Upper lobe of right lung (tissue), 1 donor: ENCODE data around the gene AFDN. TPM values are rescaled to one million over a fixed set of nuclear protein-coding genes. Genes with fewer than 3 reads are reported as not detected.
"Not testable (repeated sequence)": the region's sequence is repeated elsewhere in the genome, so short reads cannot be mapped to it uniquely, and the experiment has no call there.

ENCODE experiments used
- ATAC-seq: fragments of 200-7000 bp; cut with Tn5 transposase; one replicate; pipeline ENCODE4 v1.9.1; 2020; ENCODE audit warnings: mild to moderate bottlenecking, moderate library complexity
- DNase-seq: peaks from one replicate; pipeline ENCODE4 v3.0.0-alpha.2; 2020
- H3K27ac ChIP-seq: fragments of 200-600 bp; one replicate; pipeline ENCODE4 v1.8.0; 2022
- H3K27me3 ChIP-seq: fragments of 200-600 bp; one replicate; pipeline ENCODE4 v1.8.0; 2022; ENCODE audit warnings: mild to moderate bottlenecking
- H3K36me3 ChIP-seq: fragments of 200-600 bp; one replicate; pipeline ENCODE4 v1.8.0; 2022
- H3K4me1 ChIP-seq: fragments of 200-600 bp; one replicate; pipeline ENCODE4 v1.8.0; 2022
- H3K4me3 ChIP-seq: fragments of 200-600 bp; one replicate; pipeline ENCODE4 v1.8.0; 2022; ENCODE audit warnings: mild to moderate bottlenecking
- H3K9me3 ChIP-seq: fragments of 200-600 bp; one replicate; pipeline ENCODE4 v1.8.0; 2022
- CTCF ChIP-seq: fragments of 200-600 bp; IDR thresholded peaks from one replicate; pipeline ENCODE4 v1.8.0; 2022; ENCODE audit warnings: antibody characterized with exemption
- intact Hi-C: fragments of 100-400 bp; cut with DNase I; formaldehyde crosslinking; loops from one replicate; pipeline ENCODE4 v1.11.0; 2022
- total RNA-seq: library from RNA; stranded (reverse); fragmentation: NEBNext Ultra II Directional; extraction: Animal tissue kit (Norgen Biotek cat#: 25700); gene quantifications from one replicate; pipeline ENCODE4 v1.2.1, GENCODE V29; 2021
- donor health status: DM: no; HTN: yes; CAD: no; lungs with severe emphysema.

AFDN gene
- total RNA-seq, 1 donor from 2014 or later: 179 TPM

- Histone ChIP-seq H3K27me3 (no peaks in the 10 kb centered on the region), H3K27ac (no peak overlapping the region), H3K4me1 (peaks cover 10% of the 10 kb centered on the region), H3K4me3 (no peak overlapping the region), H3K36me3 (peaks cover 6% of the 10 kb centered on the region), H3K9me3 (no peaks in the 10 kb centered on the region)
- intact Hi-C loops: no loop called here
- ATAC-seq: no peak
- DNase-seq: no peak
- TF ChIP-seq CTCF: no peak
These were observed 148.7 kb downstream of the AFDN start for GRCh38 chr6:167975458-167975857.

GRCh38 chr6:167976116-167976657 lies 149.5 kb downstream of the AFDN start:
- ATAC-seq, H3K27ac ChIP-seq, H3K36me3 ChIP-seq, H3K27me3 ChIP-seq, H3K4me1 ChIP-seq, H3K9me3 ChIP-seq, DNase-seq, intact Hi-C loops, H3K4me3 ChIP-seq: not testable (repeated sequence)

GRCh38 chr6:167976708-167977107 lies 150.0 kb downstream of the AFDN start:
- H3K9me3 ChIP-seq: no peaks in the 10 kb centered on the region
- intact Hi-C loops: no loop called here
- DNase-seq (no peak), ATAC-seq (no peak)
- no peaks in the 10 kb centered on the region for H3K27me3 ChIP-seq
- H3K36me3 ChIP-seq: no peaks in the 10 kb centered on the region
- no peak overlapping the region for H3K4me3 ChIP-seq
- no peak for TF ChIP-seq CTCF
- H3K4me1 ChIP-seq: peaks cover 10% of the 10 kb centered on the region
- no peak overlapping the region for H3K27ac ChIP-seq

- intact Hi-C loops: no loop called here
- no peaks in the 10 kb centered on the region for H3K36me3 ChIP-seq
- no peaks in the 10 kb centered on the region for H3K27me3 ChIP-seq
- ATAC-seq: no peak
- H3K9me3 ChIP-seq: no peaks in the 10 kb centered on the region
- TF ChIP-seq CTCF: no peak
- no peak overlapping the region for H3K27ac ChIP-seq
- no peak overlapping the region for H3K4me3 ChIP-seq
- peak; percentile 54 for DNase-seq
- peaks cover 10% of the 10 kb centered on the region for H3K4me1 ChIP-seq
These were observed 151.2 kb downstream of the AFDN start for GRCh38 chr6:167977717-167978467.

GRCh38 chr6:167978607-167979006 lies 151.9 kb downstream of the AFDN start:
- H3K27me3 ChIP-seq: no peaks in the 10 kb centered on the region
- H3K9me3 ChIP-seq: no peaks in the 10 kb centered on the region
- no peak overlapping the region for H3K27ac ChIP-seq
- H3K4me1 ChIP-seq: peaks cover 10% of the 10 kb centered on the region
- no peaks in the 10 kb centered on the region for H3K36me3 ChIP-seq
- intact Hi-C loops: no loop called here
- no peak for TF ChIP-seq CTCF
- ATAC-seq (no peak), DNase-seq (no peak)
- H3K4me3 ChIP-seq: no peak overlapping the region

- no peak for TF ChIP-seq CTCF
- Histone ChIP-seq H3K36me3 (no peaks in the 10 kb centered on the region), H3K4me3 (no peak overlapping the region), H3K27me3 (no peaks in the 10 kb centered on the region), H3K4me1 (peaks cover 6% of the 10 kb centered on the region), H3K9me3 (no peaks in the 10 kb centered on the region), H3K27ac (no peak overlapping the region)
- DNase-seq (no peak), ATAC-seq (no peak)
- intact Hi-C loops: no loop called here
These were observed 152.9 kb downstream of the AFDN start for GRCh38 chr6:167979436-167980139.
